Dedifferentiated amniotic fluid mesenchymal stem cell (primary cell): ENCODE data around the gene KIAA0586.
A peak's percentile ranks its signal among the peaks of the same experiment; 100 is the strongest.
"Not testable (repeated sequence)": the region's sequence is repeated elsewhere in the genome, so short reads cannot be mapped to it uniquely, and the experiment has no call there.

ENCODE experiments used
- DNase-seq: peaks from one replicate; pipeline ENCODE4 v3.0.0-alpha.2; 2016; ENCODE audit errors: extremely low spot score

Gene KIAA0586

GRCh38 chr14:58427281-58428117, at the start of gene KIAA0586, which contains the start of gene TIMM9:
KIAA0586 (plus strand) TSS chr14:58427719; CDS start chr14:58428265, 546 bp downstream.
TIMM9 (minus strand) TSS chr14:58427531; CDS start chr14:58411945, 15,586 bp downstream.
- DNase-seq: peak; percentile 99

GRCh38 chr14:58390830-58391229, 36.7 kb upstream of the KIAA0586 start:
- DNase-seq: no peak

GRCh38 chr14:58395562-58395811, 32.0 kb upstream of the KIAA0586 start:
- no peak for DNase-seq

- DNase-seq: peak; percentile 38
Observed at GRCh38 chr14:58395812-58396788, 31.4 kb upstream of the KIAA0586 start, which contains the start of gene TOMM20L. TOMM20L (plus strand) TSS chr14:58395930; CDS start chr14:58395958, 28 bp downstream.

GRCh38 chr14:58397156-58397555, 30.4 kb upstream of the KIAA0586 start:
- no peak for DNase-seq

- DNase-seq: no peak
Observed at GRCh38 chr14:58398495-58398894, 29.0 kb upstream of the KIAA0586 start.

- DNase-seq: no peak
Observed at GRCh38 chr14:58398895-58399294, 28.6 kb upstream of the KIAA0586 start.

GRCh38 chr14:58401587-58401986, 25.9 kb upstream of the KIAA0586 start:
- no peak for DNase-seq

GRCh38 chr14:58408681-58409215, 18.8 kb upstream of the KIAA0586 start:
- DNase-seq: no peak

GRCh38 chr14:58414845-58415244, 12.7 kb upstream of the KIAA0586 start:
- DNase-seq: no peak

- DNase-seq: no peak
Observed at GRCh38 chr14:58415636-58416547, 11.6 kb upstream of the KIAA0586 start.

- DNase-seq: not testable (repeated sequence)
Observed at GRCh38 chr14:58416934-58417333, 10.6 kb upstream of the KIAA0586 start.

- DNase-seq: peak; percentile 31
Observed at GRCh38 chr14:58426670-58427280, 744 bp upstream of the KIAA0586 start.

- peak; percentile 24 for DNase-seq
Observed at GRCh38 chr14:58428118-58428683, 682 bp downstream of the KIAA0586 start.

- peak; percentile 22 for DNase-seq
Observed at GRCh38 chr14:58430156-58430555, 2.6 kb downstream of the KIAA0586 start.

- no peak for DNase-seq
Observed at GRCh38 chr14:58439476-58439875, 12.0 kb downstream of the KIAA0586 start.

- no peak for DNase-seq
Observed at GRCh38 chr14:58444627-58445026, 17.1 kb downstream of the KIAA0586 start.

GRCh38 chr14:58455593-58456265, 28.2 kb downstream of the KIAA0586 start:
- peak; percentile 31 for DNase-seq

GRCh38 chr14:58460772-58461171, 33.3 kb downstream of the KIAA0586 start:
- DNase-seq: no peak

- no peak for DNase-seq
Observed at GRCh38 chr14:58463147-58463546, 35.6 kb downstream of the KIAA0586 start.
